H1 (cell line): ENCODE results near the gene PACS1. TPM values are rescaled to one million over a fixed set of nuclear protein-coding genes. Genes with fewer than 3 reads are reported as not detected.

Experiments used
- polyA plus RNA-seq, 7 experiments: library from polyadenylated mRNA; depleted of rRNA in 3 of 7; stranded (reverse) in 5 of 7; unstranded in 2 of 7; fragments of >200 nt in 5 of 7; fragments of 200-250 nt in 2 of 7; gene quantifications; 1 replicate in 5 of 7; 2 replicates in 1 of 7; 4 replicates in 1 of 7; pipeline versions ENCODE4 v1.2.1 to v1.2.3, GENCODE V29; 2011 to 2013; ENCODE audit warnings: missing spikeins in 2 of 7, mixed read lengths in 2 of 7
- total RNA-seq: library from RNA; stranded (reverse); fragmentation: NEBNext Ultra II Directional; extraction: Animal tissue kit (Norgen Biotek cat#: 25700); gene quantifications from 2 replicates; pipeline ENCODE4 v1.2.1, GENCODE V29; 2021
- TF ChIP-seq, protein P1 (sequence below), 3 experiments: IDR thresholded peaks; 1 replicate in 2 of 3; 2 replicates in 1 of 3; pipeline versions ENCODE4 v1.5.1 to v1.6.1; 2011; ENCODE audit warnings: low read length in 3 of 3, mild to moderate bottlenecking in 3 of 3, inconsistent platforms in 2 of 3, low read depth in 1 of 3, moderate library complexity in 1 of 3; ENCODE audit not compliant: insufficient read depth in 1 of 3; ENCODE audit errors: control extremely low read depth in 1 of 3

PACS1 gene
- total and polyA plus RNA-seq, 2 of the 8 experiments (the other 6 are each of a cell fraction or from before 2014, with no cell fraction given) = 11.5 to 36.0 TPM

DNA sequence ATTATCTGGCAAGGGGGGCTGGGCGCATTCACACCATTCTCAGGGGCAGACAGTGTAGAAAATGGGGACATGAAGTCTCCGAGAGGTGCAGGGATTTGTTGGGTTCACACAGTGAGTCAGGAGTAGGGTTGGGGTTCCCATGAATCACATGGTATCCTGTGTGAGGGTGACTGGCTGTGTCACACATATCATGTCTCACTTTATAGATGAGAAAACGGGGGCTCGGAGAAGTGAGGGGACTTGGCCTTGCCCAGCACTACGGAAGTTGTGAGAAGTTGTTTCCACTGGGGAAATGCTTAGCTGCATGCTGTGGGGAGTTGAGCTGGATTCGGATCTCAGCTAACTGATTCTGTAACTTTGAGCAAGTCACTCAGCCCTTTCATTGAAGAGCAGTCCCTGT lies 25.3 kb upstream of the PACS1 start (continued):
- TF ChIP-seq, protein P1, sequence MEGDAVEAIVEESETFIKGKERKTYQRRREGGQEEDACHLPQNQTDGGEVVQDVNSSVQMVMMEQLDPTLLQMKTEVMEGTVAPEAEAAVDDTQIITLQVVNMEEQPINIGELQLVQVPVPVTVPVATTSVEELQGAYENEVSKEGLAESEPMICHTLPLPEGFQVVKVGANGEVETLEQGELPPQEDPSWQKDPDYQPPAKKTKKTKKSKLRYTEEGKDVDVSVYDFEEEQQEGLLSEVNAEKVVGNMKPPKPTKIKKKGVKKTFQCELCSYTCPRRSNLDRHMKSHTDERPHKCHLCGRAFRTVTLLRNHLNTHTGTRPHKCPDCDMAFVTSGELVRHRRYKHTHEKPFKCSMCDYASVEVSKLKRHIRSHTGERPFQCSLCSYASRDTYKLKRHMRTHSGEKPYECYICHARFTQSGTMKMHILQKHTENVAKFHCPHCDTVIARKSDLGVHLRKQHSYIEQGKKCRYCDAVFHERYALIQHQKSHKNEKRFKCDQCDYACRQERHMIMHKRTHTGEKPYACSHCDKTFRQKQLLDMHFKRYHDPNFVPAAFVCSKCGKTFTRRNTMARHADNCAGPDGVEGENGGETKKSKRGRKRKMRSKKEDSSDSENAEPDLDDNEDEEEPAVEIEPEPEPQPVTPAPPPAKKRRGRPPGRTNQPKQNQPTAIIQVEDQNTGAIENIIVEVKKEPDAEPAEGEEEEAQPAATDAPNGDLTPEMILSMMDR (IDR thresholded peaks at IDR 0.05; ENCODE audit: control extremely low read depth in 1 of 3, insufficient read depth in 1 of 3, low read depth in 1 of 3, low read length in 3 of 3) = no peak
